Common myeloid progenitor, CD34-positive (primary cell): ENCODE measurements around the gene CPA1. TPM values are rescaled to one million over a fixed set of nuclear protein-coding genes. Genes with fewer than 3 reads are reported as not detected.

Source experiments
- CTCF ChIA-PET: fragments of 350-600 bp; sonication (Branson Sonifier 250); formaldehyde crosslinking; loops from one replicate; lab custom pipeline; 2021; ENCODE audit warnings: antibody characterized with exemption; lab: Charles Lee
- POLR2A ChIA-PET: fragments of 350-600 bp; sonication (Branson Sonifier 250); formaldehyde crosslinking; loops from one replicate; lab custom pipeline; 2021; ENCODE audit warnings: antibody characterized with exemption; lab: Charles Lee
- DNase-seq, 3 donors: peaks; one replicate each; pipeline versions ENCODE4 v3.0.0 to v3.0.0-alpha.2; 2013
- H3K27ac ChIP-seq, 2 experiments: 1 replicate in 1 of 2; 2 replicates in 1 of 2; pipeline ENCODE4 v1.7.0; 2013; ENCODE audit warnings: inconsistent platforms in 2 of 2, low read length in 2 of 2, mild to moderate bottlenecking in 2 of 2, low read depth in 1 of 2, moderate library complexity in 1 of 2; ENCODE audit not compliant: severe bottlenecking in 2 of 2, insufficient read depth in 1 of 2, poor library complexity in 1 of 2
- H3K27me3 ChIP-seq, 5 experiments: replicated peaks in 2 of 5; 1 replicate in 3 of 5; 2 replicates in 2 of 5; pipeline versions ENCODE4 v1.6.1 to v1.7.0; 2013; ENCODE audit warnings: low read length in 4 of 5, mild to moderate bottlenecking in 2 of 5, moderate library complexity in 2 of 5, inconsistent platforms in 1 of 5; ENCODE audit not compliant: insufficient read depth in 5 of 5, control insufficient read depth in 4 of 5
- H3K36me3 ChIP-seq, 4 experiments: 1 replicate in 2 of 4; 2 replicates in 2 of 4; pipeline versions ENCODE4 v1.6.1 to v1.7.0; 2013; ENCODE audit warnings: low read length in 3 of 4, control low read depth in 1 of 4, mild to moderate bottlenecking in 1 of 4; ENCODE audit not compliant: control insufficient read depth in 4 of 4, insufficient read depth in 4 of 4
- H3K4me1 ChIP-seq, 4 experiments: 1 replicate in 3 of 4; 2 replicates in 1 of 4; pipeline versions ENCODE4 v1.6.1 to v1.7.1; 2013; ENCODE audit warnings: low read length in 3 of 4, mild to moderate bottlenecking in 3 of 4, control low read depth in 1 of 4, inconsistent platforms in 1 of 4, moderate library complexity in 1 of 4; ENCODE audit not compliant: control insufficient read depth in 4 of 4, insufficient read depth in 4 of 4; ENCODE audit errors: control extremely low read depth in 1 of 4
- H3K4me3 ChIP-seq, 7 experiments: 1 replicate in 4 of 7; 2 replicates in 3 of 7; pipeline versions ENCODE4 v1.5.1 to v1.7.0; 2013; ENCODE audit warnings: mild to moderate bottlenecking in 7 of 7, low read length in 6 of 7, moderate library complexity in 6 of 7, inconsistent platforms in 2 of 7, low read depth in 2 of 7, control low read depth in 1 of 7; ENCODE audit not compliant: insufficient read depth in 4 of 7, control insufficient read depth in 1 of 7; ENCODE audit errors: extremely low read depth in 1 of 7
- H3K9me3 ChIP-seq, 5 experiments: 1 replicate in 4 of 5; 2 replicates in 1 of 5; pipeline versions ENCODE4 v1.6.1 to v1.7.1; 2013; ENCODE audit warnings: low read length in 4 of 5, mild to moderate bottlenecking in 2 of 5, inconsistent platforms in 1 of 5, low read depth in 1 of 5, moderate library complexity in 1 of 5; ENCODE audit not compliant: control insufficient read depth in 4 of 5, insufficient read depth in 2 of 5; ENCODE audit errors: control extremely low read depth in 1 of 5
- WGBS: methylation state at CpG from one replicate; pipeline ENCODE4 v1.1.5; 2013; ENCODE audit not compliant: insufficient coverage; 5-methylcytosine and 5-hydroxymethylcytosine counted together
- polyA plus RNA-seq: library from polyadenylated mRNA; unstranded; fragments of 120-200 nt; gene quantifications from one replicate; pipeline ENCODE4 v1.2.1, GENCODE V29; 2013

Gene CPA1
- polyA plus RNA-seq = not detected

- 95% methylated on average over 14 of the region's 20 CpGs for WGBS
- CTCF ChIA-PET = no interaction called here
- no peaks in the 10 kb centered on the region for H3K27me3 ChIP-seq
These were observed at the start of gene CPA1 for GRCh38 chr7:130379921-130380860. Gene CPA1 (plus strand): TSS chr7:130380494. CDS start chr7:130380521, 27 bp downstream.

DNA sequence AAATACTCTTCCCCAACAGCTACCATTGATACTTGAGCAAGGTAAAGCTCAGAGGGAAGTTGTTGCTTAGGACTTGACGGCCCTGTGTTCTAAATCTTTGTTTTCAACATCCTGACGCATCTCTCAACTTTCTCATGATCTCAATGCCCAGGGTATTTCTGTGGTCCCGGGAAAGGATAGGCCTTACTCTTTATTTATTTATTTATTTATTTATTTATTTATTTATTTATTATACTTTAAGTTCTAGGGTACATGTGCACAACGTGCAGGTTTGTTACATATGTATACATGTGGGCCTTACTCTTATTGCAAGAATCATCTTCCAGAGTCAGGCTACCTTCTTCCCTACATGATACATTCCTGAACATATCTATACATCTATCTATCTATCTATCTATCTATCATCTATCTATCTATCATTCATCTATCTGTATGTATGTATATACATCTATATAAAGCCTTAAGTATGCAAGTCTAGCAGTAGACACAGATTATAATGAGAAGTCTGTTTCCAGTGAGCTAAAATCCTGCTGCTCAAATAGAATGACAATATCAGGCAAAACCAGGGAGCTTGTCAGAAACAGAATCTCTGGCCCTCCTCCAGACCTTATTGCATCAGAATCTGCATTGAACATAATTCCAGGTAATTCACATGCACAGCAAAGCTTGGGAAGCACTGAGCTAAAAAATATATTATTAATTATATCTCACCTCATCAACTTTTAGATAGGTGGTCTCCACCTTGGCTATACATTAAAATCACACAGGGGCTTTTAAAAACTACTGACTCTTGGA is 47.8 kb upstream of the CPA1 start:
- no peaks in the 10 kb centered on the region for H3K4me1 ChIP-seq
- CTCF ChIA-PET = interaction anchor here (0.6 kb wide), 1 partner anchor 57 kb away, joined by 3 read pairs; no protein-coding TSS in a partner anchor
- H3K27me3 ChIP-seq = no peaks in the 10 kb centered on the region
- POLR2A ChIA-PET = no interaction called here
- H3K9me3 ChIP-seq = no peaks in the 10 kb centered on the region
- H3K27ac ChIP-seq = no peak overlapping the region
- H3K36me3 ChIP-seq = no peaks in the 10 kb centered on the region
- 80% methylated on average over 1 of the region's 4 CpGs for WGBS
- no peak for DNase-seq
- H3K4me3 ChIP-seq = no peak overlapping the region

More at GRCh38 chr7:130379921-130380860, at the start of gene CPA1:
- no peak for DNase-seq
- peaks cover 0 to 9% (median 7%) of the 10 kb centered on the region in 4 experiments for H3K4me1 ChIP-seq
- POLR2A ChIA-PET = no interaction called here
- H3K36me3 ChIP-seq = no peaks in the 10 kb centered on the region
- H3K27ac ChIP-seq = no peak within 1 kb of the TSS
- no peak within 1 kb of the TSS for H3K4me3 ChIP-seq
- peaks cover 3 to 11% (median 5%) of the 10 kb centered on the region in 5 experiments for H3K9me3 ChIP-seq

- POLR2A ChIA-PET = interaction anchor here (0.6 kb wide), 1 partner anchor 179 kb away, joined by 3 read pairs; no protein-coding TSS in a partner anchor
- H3K36me3 ChIP-seq = no peaks in the 10 kb centered on the region
- H3K27ac ChIP-seq = no peak overlapping the region
- H3K9me3 ChIP-seq = no peaks in the 10 kb centered on the region
- H3K4me1 ChIP-seq = no peaks in the 10 kb centered on the region
- DNase-seq = no peak
- CTCF ChIA-PET = no interaction called here
- WGBS = no CpG with 5 or more reads among the region's 2 CpGs
- H3K4me3 ChIP-seq = no peak overlapping the region
- no peaks in the 10 kb centered on the region for H3K27me3 ChIP-seq
These were observed 46.5 kb upstream of the CPA1 start for GRCh38 chr7:130333832-130334231.

DNA sequence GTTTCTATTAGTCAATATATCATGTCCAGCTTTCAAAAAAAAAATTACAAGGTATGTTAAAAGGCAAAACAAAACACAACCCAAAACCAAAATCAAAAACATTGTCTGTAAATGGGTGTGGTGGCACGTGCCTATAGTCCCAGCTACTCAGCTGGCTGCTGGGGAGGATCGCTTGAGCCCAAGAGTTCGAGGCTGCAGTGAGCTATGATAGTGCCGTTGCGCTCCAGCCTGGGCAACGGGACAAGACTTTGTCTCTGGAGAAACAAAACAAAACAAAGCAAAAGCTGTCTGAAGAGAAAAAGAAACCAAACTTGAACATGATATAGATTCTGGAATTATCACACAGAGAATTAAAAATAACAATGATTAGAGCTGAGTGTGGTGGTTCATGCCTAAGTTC is 46.0 kb upstream of the CPA1 start:
- Histone ChIP-seq H3K9me3 (no peaks in the 10 kb centered on the region), H3K27me3 (no peaks in the 10 kb centered on the region), H3K4me3 (no peak overlapping the region), H3K36me3 (no peaks in the 10 kb centered on the region), H3K27ac (no peak overlapping the region), H3K4me1 (no peaks in the 10 kb centered on the region)
- no peak for DNase-seq
- no CpG with 5 or more reads among the region's 6 CpGs for WGBS
- POLR2A ChIA-PET = interaction anchor here (0.6 kb wide), 1 partner anchor 178 kb away, joined by 3 read pairs; no protein-coding TSS in a partner anchor
- CTCF ChIA-PET = no interaction called here

DNA sequence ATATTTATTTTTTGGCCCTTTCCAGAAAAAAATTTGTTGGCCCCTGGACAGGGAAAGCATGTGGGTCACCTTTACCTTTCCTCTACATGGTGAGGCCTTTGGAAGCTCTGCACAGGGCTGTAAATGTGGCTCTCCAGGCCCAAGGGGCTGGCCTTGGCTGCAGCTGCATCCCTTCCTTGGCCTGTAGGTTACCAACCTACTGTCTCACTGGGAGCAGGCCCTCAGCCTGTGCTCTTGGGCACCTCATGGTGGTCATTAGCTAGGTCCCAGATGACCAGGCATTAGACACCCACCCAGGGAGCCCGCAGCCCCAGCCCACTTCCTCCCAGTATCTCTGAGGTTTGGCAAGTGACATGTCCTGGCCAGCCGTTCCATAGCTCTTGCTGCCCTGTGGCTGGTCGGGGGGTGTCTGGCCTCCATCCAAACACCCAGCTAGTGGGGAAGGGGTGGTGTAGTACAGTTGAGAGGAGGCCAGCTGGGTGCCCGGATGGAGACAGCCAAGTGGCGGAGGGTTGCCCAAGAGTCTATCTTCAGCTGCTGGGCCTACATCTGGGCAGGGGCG is 42.8 kb upstream of the CPA1 start:
- Histone ChIP-seq H3K27me3 (no peaks in the 10 kb centered on the region), H3K4me1 (no peaks in the 10 kb centered on the region), H3K4me3 (no peak overlapping the region), H3K36me3 (no peaks in the 10 kb centered on the region), H3K9me3 (peaks cover 0 to under 1% (median 0%) of the 10 kb centered on the region in 5 experiments), H3K27ac (no peak overlapping the region)
- no peak for DNase-seq
- POLR2A ChIA-PET = no interaction called here
- 74% methylated on average over 3 of the region's 6 CpGs for WGBS
- CTCF ChIA-PET = interaction anchor here (1.0 kb wide), 1 partner anchor 9 kb away, joined by 3 read pairs; no protein-coding TSS in a partner anchor

DNA sequence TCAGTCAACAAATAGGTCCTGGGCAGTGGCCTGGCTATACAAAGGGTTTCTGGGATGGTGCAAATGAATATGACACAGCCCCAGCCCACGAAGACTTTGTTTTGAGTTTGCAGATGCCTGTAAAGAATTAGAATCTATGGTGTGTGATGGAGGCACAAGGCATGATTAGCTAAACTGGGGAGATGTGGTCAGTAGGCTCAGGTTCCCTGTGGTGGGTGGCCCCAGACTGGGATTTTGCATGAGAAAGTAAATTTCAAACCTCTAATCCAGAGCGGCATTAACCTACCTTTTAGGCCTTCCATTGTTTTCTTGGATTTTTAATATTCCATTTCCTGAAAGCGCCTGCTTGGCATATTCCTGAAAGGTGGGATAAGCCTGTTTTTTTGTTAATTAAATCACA is 42.1 kb upstream of the CPA1 start:
- Histone ChIP-seq H3K9me3 (peaks cover 0 to 2% (median 0%) of the 10 kb centered on the region in 5 experiments), H3K4me1 (no peaks in the 10 kb centered on the region), H3K27ac (no peak overlapping the region), H3K36me3 (no peaks in the 10 kb centered on the region), H3K4me3 (no peak overlapping the region), H3K27me3 (no peaks in the 10 kb centered on the region)
- ChIA-PET POLR2A (no interaction called here), CTCF (interaction anchor here (1.0 kb wide), 2 partner anchors 9 to 54 kb away, joined by 3 read pairs; no protein-coding TSS in a partner anchor)
- DNase-seq = no peak
- 100% methylated on average over 1 of the region's 3 CpGs for WGBS
